DMS153 treated with DMSO at 0.1 percent for 48 hours (cell line): Measurements from ENCODE around the gene PRM3.

Source experiments
- DNase-seq: peaks from one replicate; lab custom pipeline; 2025; ENCODE audit not compliant: unreplicated experiment; lab: John Stamatoyannopoulos, UW

Gene PRM3

GRCh38 chr16:11259655-11260595 is 13.5 kb downstream of the PRM3 start:
- DNase-seq, result no peak

- no peak for DNase-seq
Observed at GRCh38 chr16:11258553-11259492, 14.6 kb downstream of the PRM3 start.

- peak; percentile 76 for DNase-seq
Observed at GRCh38 chr16:11257131-11257938, 16.1 kb downstream of the PRM3 start.

- no peak for DNase-seq
Observed at GRCh38 chr16:11256661-11257130, 16.7 kb downstream of the PRM3 start.

GRCh38 chr16:11255737-11256660 is 17.4 kb downstream of the PRM3 start, which contains the start of gene SOCS1:
Gene SOCS1 (minus strand): TSS chr16:11256204. CDS start chr16:11255478, 726 bp downstream.
- peak; percentile 39 for DNase-seq

GRCh38 chr16:11254913-11255736 is 18.3 kb downstream of the PRM3 start:
- DNase-seq, result no peak

GRCh38 chr16:11253995-11254912 is 19.2 kb downstream of the PRM3 start:
- DNase-seq, result no peak

- no peak for DNase-seq
Observed at GRCh38 chr16:11253009-11253994, 20.1 kb downstream of the PRM3 start.

GRCh38 chr16:11252482-11252931 is 20.9 kb downstream of the PRM3 start:
- DNase-seq, result no peak

- DNase-seq, result no peak
Observed at GRCh38 chr16:11251525-11252481, 21.6 kb downstream of the PRM3 start.

GRCh38 chr16:11250786-11251524 is 22.5 kb downstream of the PRM3 start:
- DNase-seq, result no peak

- peak; percentile 39 for DNase-seq
Observed at GRCh38 chr16:11250091-11250785, 23.2 kb downstream of the PRM3 start.

GRCh38 chr16:11249233-11250061 is 24.0 kb downstream of the PRM3 start:
- DNase-seq, result no peak
